ENCODE results near the gene GRAMD1B.
"Not testable (repeated sequence)": the region's sequence is repeated elsewhere in the genome, so short reads cannot be mapped to it uniquely, and the experiment has no call there.

The GRAMD1B gene

DNA sequence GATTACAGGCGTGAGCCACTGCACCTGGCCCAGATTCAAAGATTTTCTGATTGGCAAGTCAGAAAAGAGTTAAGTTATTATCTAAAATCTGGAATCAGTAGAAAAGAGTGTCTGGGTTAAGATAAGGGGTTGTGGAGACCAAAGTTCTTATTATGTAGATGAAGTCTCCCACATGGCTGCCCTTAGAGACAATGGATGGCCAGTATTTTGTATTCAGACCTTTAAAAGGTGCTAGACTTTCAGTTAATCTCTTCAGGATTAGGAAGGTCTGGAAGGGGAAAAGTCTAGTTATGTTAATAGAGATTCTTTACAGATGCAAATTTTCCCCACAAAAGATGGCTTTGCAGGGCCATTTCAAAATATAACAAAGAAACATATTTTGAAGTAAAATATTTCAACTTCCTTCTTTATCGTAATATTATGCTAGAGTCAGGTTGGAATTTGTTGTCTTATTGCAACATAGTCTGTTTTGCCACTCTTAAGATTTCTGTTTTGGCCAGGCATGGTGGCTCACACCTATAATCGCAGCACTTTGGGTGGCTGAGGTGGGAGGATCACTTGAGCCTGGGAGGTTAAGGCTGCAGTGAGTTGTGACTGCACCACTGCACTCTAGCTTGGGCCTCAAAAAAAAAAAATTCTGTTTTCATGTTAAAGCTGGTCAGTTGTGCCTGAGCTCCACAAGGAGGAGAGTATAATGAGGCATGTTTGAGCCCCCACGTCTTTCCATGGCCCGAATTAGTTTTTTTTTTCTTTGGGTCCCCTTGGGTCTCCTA is 14.0 kb downstream of the GRAMD1B start:
- DNase-seq (ENCODE audit: low spot score): no peak

DNA sequence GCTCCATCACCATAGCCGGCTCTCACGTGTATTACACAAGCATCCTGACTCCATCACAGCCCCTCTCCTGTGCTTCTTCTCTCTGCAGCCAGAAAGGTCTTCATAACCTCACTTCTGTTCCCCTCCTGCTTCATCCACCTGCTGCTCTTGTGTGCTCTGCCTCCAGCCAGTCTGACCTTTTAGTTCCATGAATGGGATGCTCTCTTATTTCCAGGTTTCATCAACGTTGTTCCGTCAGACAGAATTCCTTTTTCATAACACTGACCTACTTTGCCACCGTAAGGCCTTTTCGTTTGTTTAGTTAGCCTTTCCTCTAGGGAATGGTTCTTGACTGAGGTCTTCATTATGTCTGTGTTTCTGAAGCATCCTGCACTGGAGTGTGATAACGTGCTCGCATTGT is 18.8 kb downstream of the GRAMD1B start:
- DNase-seq (ENCODE audit: low spot score): no peak

DNA sequence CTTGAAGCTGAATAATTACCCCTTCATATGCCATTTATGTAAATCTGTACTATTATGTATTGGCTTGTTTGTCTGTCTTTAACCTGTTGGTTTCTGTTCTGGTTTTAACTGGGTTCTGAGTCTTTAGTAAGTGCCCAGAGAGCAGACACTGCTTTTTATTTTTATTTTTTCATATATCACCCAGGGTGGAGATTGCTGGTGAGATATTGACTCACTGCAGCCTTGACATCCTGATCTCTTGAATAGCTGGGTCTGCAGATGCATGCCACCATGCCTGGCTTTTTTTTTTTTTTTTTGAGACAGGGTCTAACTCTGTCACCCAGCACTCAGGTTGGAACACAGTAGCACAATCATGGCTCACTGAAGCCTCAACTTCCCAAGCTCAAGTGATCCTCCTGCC is 19.4 kb downstream of the GRAMD1B start:
- no peak for DNase-seq (ENCODE audit: low spot score)

DNA sequence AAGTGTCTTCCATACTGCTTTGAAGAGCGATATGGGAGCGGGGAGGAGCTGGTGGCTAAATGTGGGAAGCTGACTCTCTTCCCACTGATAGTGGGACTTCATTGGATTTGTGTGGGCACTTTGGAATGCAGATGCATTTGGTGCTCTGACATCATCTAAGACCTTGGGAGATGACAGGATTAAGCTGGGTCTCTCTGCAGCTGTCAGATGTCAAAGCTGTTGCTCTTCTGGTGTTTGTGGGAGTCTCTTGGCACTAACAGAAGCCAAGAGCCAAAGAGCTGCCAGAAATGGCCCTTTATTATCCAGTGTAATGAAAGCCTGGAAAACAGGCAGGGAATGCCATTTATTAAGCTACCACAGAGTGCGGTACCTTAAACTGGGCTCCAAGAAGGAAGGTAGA is 20.6 kb downstream of the GRAMD1B start:
- no peak for DNase-seq (ENCODE audit: low spot score)

DNA sequence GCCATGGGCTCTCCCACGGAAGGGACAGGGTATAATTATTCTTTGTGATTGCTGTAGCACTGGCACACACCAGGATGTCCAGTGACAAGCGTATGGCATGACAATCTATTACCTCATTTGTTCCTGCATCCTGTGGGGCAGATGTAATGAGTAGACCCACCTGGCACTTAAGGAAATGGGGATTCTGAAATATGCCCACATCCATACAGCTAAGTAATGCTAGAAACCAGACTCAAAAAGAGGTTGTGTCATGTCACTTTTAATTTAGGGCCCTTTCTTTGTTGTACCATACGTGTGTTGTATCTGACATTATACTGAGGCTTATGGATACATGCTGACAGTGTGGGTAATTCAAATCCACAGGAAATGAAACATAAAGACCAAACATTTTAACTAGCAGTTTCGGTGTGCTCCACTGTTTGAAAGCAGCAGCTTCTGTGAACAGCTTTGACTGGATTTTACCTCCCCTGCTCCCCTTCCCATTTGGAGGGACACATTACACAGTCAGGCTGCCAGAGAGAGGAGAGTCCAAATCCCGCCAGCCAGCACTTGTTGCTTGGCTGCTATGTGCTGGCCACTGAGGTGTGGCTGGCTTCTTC is 21.2 kb downstream of the GRAMD1B start:
- no peak for DNase-seq (ENCODE audit: low spot score)

DNA sequence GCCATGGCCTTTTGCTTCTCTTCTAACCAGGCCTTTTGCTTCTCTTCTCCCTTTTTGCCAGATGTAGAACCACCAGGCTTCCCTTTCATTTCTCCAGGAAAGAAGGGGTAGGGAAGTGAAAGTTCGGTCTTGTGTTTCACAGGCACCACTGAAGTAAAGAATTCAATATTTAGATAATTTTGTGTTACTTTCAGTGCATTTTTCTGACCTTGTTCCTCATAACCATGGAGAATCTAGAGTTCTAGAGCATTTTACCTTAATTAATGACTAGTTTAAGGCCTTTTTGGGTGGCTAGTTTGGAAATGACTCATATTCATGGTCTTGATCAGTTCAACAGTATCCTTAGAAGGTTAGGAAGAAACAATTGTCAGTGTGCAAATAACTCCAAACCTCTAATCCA is 22.7 kb downstream of the GRAMD1B start:
- no peak for DNase-seq (ENCODE audit: low spot score)

DNA sequence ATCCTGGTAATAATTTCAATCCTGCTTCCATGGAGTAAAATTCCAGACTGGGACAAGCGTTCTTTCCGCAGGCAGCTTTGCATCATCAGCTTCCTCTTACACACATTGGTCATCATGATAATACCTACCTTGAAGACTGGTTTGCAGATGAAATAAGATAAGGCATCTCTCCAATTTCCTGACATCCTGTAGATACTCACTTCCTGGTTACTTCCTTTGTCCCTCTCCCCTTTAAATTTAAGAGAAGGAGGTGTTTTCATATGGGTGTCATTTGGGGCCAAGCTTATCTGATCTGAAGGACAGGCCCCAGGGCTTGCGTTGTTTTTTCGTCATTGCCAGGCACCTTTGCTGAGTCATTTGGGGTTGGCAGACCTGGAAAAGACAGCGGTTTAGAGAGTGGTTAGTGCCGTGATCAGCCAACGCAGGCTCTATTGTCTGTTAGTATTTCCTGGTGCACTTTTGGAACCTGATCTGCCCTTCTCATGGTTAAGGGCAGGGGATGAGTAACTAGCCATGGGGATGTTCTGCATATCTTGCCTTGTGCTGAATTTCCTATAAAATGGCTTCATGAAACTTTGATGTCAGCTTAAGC is 24.1 kb downstream of the GRAMD1B start:
- no peak for DNase-seq (ENCODE audit: low spot score)

DNA sequence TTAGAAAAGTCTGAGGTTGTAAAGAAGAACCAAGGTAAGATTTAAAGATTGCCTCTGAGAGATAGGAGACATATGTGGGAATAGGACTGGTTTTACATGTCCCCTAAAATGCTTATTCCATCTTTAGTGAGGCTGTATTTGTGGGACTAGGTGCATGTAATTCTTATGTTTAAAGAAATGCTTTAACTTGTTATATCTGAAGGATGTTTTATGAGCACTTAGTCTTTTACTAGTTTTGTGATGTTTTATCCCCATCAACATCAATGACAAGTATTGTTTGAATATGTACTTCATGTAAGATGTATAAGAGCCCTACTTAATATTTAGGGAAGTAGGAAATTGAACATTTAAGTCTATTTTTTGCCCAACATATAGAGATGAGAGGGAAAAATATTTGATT is 24.7 kb downstream of the GRAMD1B start:
- no peak for DNase-seq (ENCODE audit: low spot score)

DNA sequence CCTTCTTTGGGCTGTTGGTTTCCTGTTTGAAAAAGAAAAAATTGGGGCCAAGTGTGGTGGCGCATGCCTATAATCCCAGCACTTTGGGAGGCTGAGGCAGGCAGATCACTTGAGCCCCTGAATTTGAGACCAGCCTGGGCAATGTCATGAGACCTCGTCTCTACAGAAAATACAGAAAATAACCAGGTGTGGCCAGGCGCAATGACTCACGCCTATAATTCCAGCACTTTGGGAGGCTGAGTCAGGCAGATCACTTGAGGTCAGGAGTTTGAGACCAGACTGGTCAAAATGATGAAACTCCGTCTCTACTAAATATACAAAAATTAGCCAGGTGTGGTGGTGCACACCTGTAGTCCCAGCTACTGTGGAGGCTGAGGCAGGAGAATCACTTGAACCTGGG is 26.4 kb downstream of the GRAMD1B start:
- not testable (repeated sequence) for DNase-seq (ENCODE audit: low spot score)

DNA sequence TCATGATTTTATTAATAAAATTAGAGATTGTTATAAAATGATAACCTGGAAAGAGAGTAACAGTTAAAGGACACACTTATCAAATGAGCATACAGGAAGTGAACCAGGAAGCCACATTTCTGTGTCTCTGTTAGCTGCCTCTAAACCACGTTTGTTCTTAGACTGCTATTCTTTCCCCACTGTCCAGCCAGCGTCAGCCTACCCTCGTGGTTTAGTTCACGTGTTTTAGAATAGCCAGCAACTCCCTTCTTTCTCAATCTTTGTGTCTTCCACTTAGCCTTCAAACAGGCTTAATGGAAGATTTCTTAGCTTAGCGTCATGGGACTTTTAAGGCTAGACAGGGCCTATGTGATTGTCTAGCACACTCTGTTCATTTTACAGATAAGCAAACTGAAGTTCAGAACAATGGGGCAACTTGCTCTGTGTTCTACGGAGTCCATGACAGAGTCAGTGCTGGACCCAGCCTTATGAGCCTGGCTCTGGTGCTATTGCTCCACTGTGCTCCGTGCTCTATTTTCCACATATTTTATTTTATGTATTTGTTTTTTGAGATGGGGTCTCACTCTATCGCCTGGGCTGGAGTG is 27.2 kb downstream of the GRAMD1B start:
- DNase-seq (ENCODE audit: low spot score): peak; percentile 24

DNA sequence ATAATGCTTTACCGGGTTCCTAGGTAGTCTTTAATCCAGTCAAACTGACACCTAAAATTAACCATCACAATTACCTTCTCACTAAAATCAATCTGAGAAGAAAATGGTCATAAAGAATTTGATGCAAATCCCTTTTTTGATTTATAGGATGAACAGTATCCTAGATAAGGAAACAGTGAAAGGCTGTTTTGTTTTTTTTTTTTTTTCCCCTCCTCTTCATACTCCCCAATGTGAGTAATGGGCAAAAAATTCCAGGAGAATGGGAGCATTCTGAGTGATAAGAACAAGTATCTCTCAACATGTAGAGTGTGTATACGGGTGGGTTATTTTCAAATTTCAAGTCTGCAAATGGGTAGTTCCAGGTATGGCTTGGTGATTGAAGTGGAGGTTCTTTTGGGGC is 28.4 kb downstream of the GRAMD1B start:
- DNase-seq (ENCODE audit: low spot score): no peak

DNA sequence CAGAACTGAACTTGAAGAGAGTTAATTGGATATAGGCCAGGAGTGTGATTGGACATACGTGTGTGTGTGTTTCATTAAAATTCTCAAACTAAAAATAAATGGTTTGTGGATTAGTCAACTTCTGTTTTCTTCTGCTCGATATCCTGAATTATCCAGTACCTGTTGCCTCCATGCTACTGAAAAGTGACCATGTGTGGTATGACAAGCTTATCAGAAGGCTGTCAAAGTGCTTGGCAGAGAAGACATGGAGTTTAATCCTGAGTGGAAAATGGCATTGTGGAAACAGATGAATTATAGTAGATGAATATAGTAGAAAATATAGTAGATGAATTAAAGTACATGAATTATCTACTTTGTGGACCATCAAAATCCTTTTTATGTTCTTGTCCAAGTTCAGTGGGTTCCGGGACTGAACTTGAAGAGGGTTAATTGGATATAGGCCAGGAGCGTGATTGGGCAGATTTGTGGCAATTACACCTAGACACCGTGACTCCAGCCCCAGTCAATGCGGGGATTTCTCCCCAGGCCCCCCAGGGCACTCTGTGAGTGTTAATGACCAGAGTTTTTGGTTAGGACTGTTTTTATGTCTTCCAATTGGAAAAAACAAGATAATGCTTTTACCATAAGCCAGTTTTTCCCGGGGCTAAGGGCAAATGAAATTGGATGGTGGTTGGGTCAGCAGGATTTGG is 30.1 kb downstream of the GRAMD1B start:
- no peak for DNase-seq (ENCODE audit: low spot score)

DNA sequence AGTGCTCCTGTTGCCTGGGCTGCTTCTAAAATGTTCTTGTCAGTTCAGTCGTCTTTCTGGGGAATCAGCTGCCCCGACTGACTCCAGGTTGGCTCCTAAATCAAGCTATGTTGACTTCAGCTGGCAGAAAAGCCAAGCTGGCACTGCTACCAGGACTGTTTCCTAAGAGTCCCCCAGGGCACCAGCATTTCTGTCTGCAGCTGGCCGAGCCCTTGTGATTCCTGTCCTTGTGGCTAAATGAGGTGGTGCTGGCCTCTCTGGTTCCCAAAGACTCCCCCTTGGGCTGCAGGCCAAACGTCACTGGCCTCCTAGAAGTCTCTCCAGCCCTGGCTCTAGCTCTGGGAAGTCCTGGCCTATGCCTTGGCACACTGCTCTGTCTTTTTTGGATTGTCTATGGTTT is 31.1 kb downstream of the GRAMD1B start:
- DNase-seq (ENCODE audit: low spot score): no peak

DNA sequence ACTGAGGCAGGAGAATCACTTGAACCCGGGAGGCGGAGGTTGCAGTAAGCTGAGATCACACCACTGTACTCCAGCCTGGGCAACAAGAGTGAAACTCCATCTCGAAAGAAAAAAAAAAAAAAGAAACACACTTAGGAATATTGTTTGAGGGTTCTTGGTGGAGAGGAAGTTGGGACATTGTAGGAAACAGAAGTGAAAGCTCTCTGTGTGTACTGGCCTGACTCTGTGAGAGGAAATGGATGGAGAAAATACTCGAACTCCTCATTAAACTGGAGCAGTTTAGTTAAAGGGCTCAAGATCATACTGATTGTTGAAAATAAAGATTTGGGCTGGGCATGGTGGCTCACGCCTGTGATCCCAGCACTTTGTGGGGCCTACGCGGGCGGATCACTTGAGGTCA is 35.6 kb downstream of the GRAMD1B start:
- not testable (repeated sequence) for DNase-seq (ENCODE audit: low spot score)

DNA sequence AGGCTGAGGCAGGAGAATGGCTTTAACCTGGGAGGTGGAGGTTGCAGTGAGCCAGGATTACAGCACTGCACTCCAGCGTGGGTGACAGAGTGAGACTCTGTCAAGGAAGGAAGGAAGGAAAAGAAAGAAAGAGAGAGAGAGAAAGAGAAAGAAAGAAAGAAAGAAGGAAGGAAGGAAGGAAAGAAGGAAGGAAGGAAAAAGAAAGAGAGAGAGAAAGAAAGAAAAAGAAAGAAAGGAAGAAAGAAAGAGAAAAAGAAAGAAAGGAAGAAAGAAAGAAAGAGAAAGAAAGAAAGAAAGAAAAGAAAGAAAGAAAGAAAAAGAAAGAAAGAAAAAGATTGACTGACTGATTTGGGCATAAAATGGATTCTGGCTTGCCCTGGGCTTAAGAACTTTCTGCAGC is 36.1 kb downstream of the GRAMD1B start:
- DNase-seq (ENCODE audit: low spot score): not testable (repeated sequence)

DNA sequence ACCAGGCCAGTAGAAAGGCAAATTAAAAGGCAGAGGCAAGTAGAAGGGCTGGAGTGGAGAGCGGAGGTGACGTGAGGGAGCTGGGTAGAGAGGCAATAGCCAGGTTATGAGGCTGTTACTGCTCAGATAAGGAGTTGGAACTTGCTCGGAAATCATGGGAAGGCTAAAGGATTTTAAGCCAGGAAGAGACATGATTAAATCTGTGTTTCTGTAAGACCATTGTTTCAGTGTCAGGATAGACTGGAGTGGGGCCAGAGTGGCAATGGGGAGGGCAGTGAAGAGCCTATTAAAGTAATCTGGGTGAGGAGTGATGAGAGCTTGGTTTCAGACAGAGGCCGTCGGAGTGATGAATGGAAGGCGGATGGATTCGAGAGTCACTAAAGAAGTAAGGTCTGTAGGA is 39.0 kb downstream of the GRAMD1B start:
- no peak for DNase-seq (ENCODE audit: low spot score)

DNA sequence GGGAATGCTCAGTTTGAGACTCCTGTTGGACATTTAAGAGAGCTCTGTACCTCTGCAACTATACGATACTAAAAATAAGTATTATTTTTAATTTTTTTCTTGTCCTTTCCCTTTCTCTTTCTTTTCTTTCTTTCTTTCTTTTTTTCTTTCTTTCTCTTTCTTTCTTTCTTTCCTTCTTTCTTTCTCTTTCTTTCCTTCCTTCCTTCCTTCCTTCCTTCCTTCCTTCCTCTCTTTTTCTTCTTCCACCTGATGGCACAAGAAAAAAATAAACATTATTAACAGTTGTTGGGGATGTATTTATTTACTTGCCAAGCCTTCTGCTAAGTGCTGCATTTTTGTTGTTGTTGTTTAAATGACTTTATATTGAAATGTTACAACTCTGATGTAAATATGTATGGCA is 39.5 kb downstream of the GRAMD1B start:
- no peak for DNase-seq (ENCODE audit: low spot score)

DNA sequence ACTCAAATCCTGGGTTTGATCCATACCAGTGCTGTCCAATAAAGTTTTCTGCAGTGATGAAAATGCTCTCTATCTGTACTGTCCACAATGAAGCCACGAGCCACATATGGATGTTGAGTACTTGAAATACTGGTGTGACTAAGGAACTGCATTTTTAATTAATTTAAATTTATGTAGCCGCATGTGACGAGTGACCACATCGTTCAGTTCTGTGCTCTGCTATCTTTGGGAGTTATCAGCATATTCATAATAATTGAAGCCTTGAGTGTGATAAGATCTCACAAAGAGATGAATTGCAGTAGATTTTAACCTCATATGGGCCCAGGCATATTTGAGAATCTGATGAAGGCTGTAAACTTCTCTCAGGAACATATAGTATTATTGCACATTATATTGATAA is 40.8 kb downstream of the GRAMD1B start:
- DNase-seq (ENCODE audit: low spot score): no peak

DNA sequence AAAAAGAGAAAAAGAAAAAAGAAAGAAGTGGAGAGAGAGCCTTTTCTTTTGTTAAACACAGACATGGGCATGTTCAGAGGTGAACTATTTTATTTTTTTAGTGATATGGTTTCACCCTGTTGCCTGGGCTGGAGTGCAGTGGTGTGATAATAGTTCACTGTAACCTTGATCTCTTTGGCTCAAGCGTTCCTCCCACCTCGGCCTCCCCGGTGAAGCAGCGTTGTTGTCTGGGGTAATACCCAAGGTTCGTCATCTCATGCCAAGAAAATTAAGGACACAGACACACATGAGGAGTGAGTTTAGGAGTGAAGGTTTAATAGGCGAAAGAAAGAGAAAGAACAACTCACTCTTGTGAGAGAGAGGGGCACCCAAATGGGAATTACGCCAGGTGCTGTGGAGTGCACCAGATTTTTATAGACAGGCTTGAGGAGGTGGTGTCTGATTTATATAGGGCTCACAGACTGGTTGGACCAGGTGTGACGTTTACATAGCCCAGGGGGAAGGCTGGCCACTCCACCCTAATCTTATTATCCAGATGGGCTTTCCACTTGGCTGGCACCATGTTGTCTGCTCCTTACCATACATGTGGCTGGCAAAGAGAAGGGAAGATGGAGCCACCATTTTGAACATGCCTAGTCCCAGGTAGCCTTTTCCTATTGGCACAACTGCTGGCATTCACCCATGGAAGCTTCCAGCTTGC is 42.3 kb downstream of the GRAMD1B start:
- no peak for DNase-seq (ENCODE audit: low spot score)

DNA sequence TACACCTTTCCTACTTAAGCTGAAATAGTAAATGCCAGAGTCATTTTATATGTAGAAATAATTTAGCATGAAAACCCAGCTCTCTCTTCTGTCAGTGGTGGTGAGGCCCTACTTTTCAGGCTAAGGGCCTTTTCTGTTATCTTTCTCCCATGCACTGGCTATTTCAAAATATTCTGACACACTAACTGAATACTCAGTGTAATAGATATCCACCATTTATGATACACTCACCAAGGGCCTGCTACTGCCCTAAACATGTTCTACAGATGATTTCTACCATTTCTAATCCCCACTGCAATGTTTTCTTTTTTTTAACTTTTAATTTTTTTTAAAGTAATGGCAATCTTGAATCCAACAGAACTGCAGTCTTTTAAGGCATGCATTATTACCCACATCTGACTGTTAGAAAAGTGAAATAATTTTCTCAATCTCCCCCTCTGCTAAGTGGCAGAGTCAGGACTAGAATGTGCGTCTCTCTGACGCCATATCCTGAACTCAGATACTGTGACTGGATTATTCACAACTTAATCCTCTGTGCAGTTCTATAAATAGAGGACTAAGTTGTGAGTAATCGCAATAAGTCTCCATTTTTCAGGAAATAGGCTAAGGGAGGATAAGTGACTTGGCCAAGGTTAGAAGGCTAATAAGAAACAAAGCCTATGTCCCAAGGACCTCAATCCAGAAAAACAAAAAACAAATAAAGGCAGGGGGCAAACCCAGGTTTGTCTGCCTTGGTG is 44.0 kb downstream of the GRAMD1B start:
- DNase-seq (ENCODE audit: low spot score): no peak

DNA sequence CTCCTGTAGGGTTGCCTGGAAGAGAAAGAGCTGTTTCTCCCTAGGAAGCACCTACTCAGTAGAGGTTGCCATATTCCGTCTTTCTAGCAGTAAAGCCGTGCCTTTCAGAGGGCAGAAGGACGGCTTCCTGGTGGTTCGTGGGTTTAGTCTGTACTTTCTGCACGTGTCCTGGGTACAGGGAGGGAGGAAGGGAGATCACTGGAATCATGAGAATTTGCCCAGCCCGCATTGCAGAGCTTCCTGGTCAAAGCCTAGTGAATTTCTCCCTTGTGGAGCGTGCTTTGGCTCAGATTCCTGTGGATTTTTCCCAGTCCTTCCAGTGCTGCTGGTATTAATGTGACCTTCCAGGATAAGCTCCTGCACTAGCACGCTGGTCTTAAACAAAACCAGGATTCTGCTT is 44.9 kb downstream of the GRAMD1B start:
- no peak for DNase-seq (ENCODE audit: low spot score)
